Measurements from ENCODE around the gene KLHL5.

The KLHL5 gene

DNA sequence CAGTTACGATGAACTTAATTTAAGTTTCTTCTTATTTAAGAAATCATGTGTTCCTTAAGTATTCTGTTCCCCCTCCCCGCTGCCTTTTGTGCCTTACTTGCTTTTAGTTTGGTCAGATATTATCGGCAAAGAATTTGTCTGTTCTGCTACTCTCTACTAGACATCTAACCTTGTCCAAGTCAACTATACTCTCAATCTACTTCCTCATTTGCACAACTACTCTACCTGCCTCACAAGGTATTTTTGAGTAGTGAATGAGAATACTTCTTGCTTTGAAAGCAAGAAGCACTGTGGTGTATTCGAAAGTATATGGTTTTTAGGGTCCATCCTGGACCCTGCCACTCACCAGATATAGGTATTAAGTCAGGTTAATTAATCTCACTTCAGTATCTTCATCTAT, 8.0 kb upstream of the KLHL5 start:
- Histone ChIP-seq H3K27me3 (ENCODE audit: control insufficient read depth, insufficient read depth, low read length) (no peaks in the 10 kb centered on the region), H3K27ac (no peak overlapping the region), H3K36me3 (ENCODE audit: control insufficient read depth, insufficient read depth, low read length) (no peaks in the 10 kb centered on the region), H3K9me3 (ENCODE audit: control insufficient read depth, low read length) (no peaks in the 10 kb centered on the region), H3K9ac (no peak overlapping the region), H3K4me1 (no peaks in the 10 kb centered on the region), H2AFZ (no peak overlapping the region), H3K4me3 (ENCODE audit: low read depth, low read length) (no peak overlapping the region), H3K4me2 (ENCODE audit: low read length) (no peak overlapping the region), H3K79me2 (no peaks in the 10 kb centered on the region)
- TF ChIP-seq, protein P1, sequence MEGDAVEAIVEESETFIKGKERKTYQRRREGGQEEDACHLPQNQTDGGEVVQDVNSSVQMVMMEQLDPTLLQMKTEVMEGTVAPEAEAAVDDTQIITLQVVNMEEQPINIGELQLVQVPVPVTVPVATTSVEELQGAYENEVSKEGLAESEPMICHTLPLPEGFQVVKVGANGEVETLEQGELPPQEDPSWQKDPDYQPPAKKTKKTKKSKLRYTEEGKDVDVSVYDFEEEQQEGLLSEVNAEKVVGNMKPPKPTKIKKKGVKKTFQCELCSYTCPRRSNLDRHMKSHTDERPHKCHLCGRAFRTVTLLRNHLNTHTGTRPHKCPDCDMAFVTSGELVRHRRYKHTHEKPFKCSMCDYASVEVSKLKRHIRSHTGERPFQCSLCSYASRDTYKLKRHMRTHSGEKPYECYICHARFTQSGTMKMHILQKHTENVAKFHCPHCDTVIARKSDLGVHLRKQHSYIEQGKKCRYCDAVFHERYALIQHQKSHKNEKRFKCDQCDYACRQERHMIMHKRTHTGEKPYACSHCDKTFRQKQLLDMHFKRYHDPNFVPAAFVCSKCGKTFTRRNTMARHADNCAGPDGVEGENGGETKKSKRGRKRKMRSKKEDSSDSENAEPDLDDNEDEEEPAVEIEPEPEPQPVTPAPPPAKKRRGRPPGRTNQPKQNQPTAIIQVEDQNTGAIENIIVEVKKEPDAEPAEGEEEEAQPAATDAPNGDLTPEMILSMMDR (IDR thresholded peaks at IDR 0.05), result no peak

DNA sequence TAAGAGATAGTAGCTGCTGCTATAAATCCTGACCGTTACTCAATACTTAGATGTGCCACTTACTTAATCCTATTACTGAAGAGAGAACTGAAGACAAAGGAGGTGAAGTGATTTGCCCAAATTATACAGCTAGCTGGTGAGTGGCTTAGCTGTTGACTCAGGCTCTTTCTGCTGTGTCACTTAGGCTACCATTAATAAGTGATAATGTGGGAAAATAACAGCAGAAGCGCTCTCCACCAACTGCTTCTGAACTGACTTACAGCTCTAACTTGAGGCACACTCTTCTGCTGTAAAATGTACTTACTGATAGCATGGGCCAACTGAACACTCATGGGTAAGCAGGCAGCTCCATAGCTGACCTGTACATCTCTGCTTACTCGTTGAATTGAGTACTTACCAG, 7.5 kb upstream of the KLHL5 start:
- Histone ChIP-seq H3K4me2 (ENCODE audit: low read length) (no peak overlapping the region), H3K27me3 (ENCODE audit: control insufficient read depth, insufficient read depth, low read length) (no peaks in the 10 kb centered on the region), H3K4me1 (no peaks in the 10 kb centered on the region), H3K36me3 (ENCODE audit: control insufficient read depth, insufficient read depth, low read length) (no peaks in the 10 kb centered on the region), H3K79me2 (no peaks in the 10 kb centered on the region), H3K27ac (no peak overlapping the region), H3K9me3 (ENCODE audit: control insufficient read depth, low read length) (no peaks in the 10 kb centered on the region), H3K9ac (no peak overlapping the region), H2AFZ (no peak overlapping the region), H3K4me3 (ENCODE audit: low read depth, low read length) (no peak overlapping the region)
- TF ChIP-seq, protein P1 (IDR thresholded peaks at IDR 0.05), result no peak

DNA sequence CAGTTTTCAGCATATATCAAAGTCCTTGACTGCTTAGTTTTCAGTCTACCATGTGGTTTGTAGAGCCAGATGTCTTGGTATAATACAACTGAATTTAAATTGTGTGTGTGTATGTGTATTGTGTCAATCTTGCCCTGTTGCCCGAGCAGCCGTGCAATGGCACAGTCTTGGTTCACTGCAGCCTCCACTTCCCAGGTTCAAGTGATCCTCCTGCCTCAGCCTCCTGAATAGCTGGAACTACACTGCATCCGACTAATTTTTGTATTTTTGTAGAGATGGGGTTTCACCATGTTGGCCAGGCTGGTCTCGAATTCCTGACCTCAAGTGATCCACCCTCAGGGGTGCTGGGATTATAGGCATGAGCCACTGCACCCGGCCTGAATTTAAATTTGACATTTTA, 6.0 kb upstream of the KLHL5 start:
- no peaks in the 10 kb centered on the region for H3K36me3 ChIP-seq (ENCODE audit: control insufficient read depth, insufficient read depth, low read length)
- no peak overlapping the region for H3K9ac ChIP-seq
- no peaks in the 10 kb centered on the region for H3K79me2 ChIP-seq
- no peaks in the 10 kb centered on the region for H3K27me3 ChIP-seq (ENCODE audit: control insufficient read depth, insufficient read depth, low read length)
- no peak overlapping the region for H3K4me3 ChIP-seq (ENCODE audit: low read depth, low read length)
- no peak overlapping the region for H2AFZ ChIP-seq
- no peak overlapping the region for H3K4me2 ChIP-seq (ENCODE audit: low read length)
- no peaks in the 10 kb centered on the region for H3K9me3 ChIP-seq (ENCODE audit: control insufficient read depth, low read length)
- H3K4me1 ChIP-seq, result no peaks in the 10 kb centered on the region
- TF ChIP-seq, protein P1 (IDR thresholded peaks at IDR 0.05), result no peak
- H3K27ac ChIP-seq, result no peak overlapping the region

DNA sequence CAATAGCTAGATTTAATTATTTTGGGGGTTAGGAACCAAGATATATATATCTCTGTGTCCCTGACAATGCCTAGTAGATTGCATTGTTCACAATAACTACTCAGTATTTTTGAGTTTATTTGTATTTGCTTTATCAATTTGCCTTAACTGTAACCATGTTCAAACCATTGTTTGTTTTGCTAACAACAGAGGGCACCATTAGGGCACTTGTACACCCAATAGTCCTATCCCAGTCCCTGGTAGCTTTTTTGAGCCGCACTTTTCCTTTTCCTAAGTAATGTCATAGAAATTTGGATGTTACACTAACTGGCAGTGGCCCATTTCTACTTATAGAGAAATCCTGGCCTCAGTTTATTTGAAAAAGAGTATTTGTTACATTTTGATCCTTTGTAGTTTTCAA, 575 bp upstream of the KLHL5 start:
- no peaks in the 10 kb centered on the region for H3K79me2 ChIP-seq
- H3K27ac ChIP-seq, result no peak overlapping the region
- no peak overlapping the region for H3K4me2 ChIP-seq (ENCODE audit: low read length)
- no peak overlapping the region for H3K9ac ChIP-seq
- H3K9me3 ChIP-seq (ENCODE audit: control insufficient read depth, low read length), result no peaks in the 10 kb centered on the region
- no peak overlapping the region for H3K4me3 ChIP-seq (ENCODE audit: low read depth, low read length)
- H2AFZ ChIP-seq, result no peak overlapping the region
- no peaks in the 10 kb centered on the region for H3K27me3 ChIP-seq (ENCODE audit: control insufficient read depth, insufficient read depth, low read length)
- H3K4me1 ChIP-seq, result no peaks in the 10 kb centered on the region
- TF ChIP-seq, protein P1 (IDR thresholded peaks at IDR 0.05), result no peak
- no peaks in the 10 kb centered on the region for H3K36me3 ChIP-seq (ENCODE audit: control insufficient read depth, insufficient read depth, low read length)

DNA sequence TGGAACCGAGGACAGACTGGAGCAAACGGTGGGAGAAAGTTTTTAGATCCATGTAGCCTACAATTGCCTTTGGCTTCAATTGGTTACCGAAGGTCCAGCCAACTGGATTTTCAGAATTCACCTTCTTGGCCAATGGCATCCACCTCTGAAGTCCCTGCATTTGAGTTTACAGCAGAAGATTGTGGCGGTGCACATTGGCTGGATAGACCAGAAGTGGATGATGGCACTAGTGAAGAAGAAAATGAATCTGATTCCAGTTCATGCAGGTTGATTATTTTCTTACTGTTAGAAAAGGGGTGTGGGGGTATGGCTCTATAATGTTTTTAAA, 702 bp downstream of the KLHL5 start:
- Histone ChIP-seq H3K9ac (no peak overlapping the region), H3K9me3 (ENCODE audit: control insufficient read depth, low read length) (no peaks in the 10 kb centered on the region), H3K4me3 (ENCODE audit: low read depth, low read length) (no peak overlapping the region)

More for the DNA sequence above, 702 bp downstream of the KLHL5 start:
- Histone ChIP-seq H2AFZ (no peak overlapping the region), H3K27me3 (ENCODE audit: control insufficient read depth, insufficient read depth, low read length) (no peaks in the 10 kb centered on the region), H3K36me3 (ENCODE audit: control insufficient read depth, insufficient read depth, low read length) (no peaks in the 10 kb centered on the region), H3K27ac (no peak overlapping the region), H3K4me2 (ENCODE audit: low read length) (no peak overlapping the region), H3K4me1 (no peaks in the 10 kb centered on the region), H3K79me2 (no peaks in the 10 kb centered on the region)
- TF ChIP-seq, protein P1 (IDR thresholded peaks at IDR 0.05), result no peak
